HG03025 (cell line): Measurements from ENCODE around the gene PTGDS.

Experiments used
- ATAC-seq: cut with Tn5 transposase; IDR thresholded peaks from one replicate; pipeline ENCODE4 v1.9.1; 2021; ENCODE audit warnings: mild to moderate bottlenecking, moderate library complexity; ENCODE audit not compliant: unreplicated experiment, low FRiP score

PTGDS gene

GRCh38 chr9:137020771-137021567 lies 43.7 kb downstream of the PTGDS start:
- no peak for ATAC-seq

- no peak for ATAC-seq
Measured at GRCh38 chr9:137021568-137021978, 44.3 kb downstream of the PTGDS start.

GRCh38 chr9:137021979-137022661 lies 44.8 kb downstream of the PTGDS start:
- no peak for ATAC-seq

DNA sequence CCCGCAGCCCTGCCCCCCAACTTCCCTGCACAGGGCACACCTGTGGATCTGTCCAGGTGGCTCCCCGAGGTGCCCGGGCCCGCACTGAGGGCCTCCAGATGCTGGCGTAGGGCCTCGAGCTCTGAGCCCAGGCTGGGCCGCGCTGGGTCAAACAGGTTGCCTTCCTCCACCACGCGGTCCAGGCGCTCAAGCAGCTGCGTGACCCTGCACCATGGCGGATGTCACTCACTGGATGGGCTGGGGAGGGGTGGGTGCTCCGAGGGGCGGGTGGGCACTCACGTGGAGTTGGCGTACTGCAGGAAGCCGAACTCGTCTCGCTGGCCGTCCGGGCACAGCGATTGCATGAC lies 45.3 kb downstream of the PTGDS start:
- ATAC-seq: no peak

DNA sequence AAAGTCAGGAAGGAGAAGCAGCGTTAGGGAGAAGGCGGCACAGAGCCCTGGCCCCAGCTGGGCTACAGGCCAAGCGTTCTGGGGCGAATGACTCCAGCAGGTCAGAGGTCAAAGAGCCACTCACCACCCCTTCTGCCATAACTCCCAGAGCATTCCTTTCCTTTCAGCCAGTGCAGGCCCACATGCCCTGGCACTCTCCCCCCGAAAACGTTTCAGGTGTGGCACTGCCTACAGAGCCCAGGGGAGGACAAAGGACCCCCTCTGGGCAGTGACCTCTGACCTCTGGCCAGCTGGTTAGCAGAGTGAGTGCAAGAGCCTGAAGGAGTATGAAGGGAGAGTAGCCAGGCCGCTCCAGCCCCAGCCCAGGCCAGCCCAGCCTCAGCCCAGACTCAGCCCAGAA lies 45.9 kb downstream of the PTGDS start:
- no peak for ATAC-seq

DNA sequence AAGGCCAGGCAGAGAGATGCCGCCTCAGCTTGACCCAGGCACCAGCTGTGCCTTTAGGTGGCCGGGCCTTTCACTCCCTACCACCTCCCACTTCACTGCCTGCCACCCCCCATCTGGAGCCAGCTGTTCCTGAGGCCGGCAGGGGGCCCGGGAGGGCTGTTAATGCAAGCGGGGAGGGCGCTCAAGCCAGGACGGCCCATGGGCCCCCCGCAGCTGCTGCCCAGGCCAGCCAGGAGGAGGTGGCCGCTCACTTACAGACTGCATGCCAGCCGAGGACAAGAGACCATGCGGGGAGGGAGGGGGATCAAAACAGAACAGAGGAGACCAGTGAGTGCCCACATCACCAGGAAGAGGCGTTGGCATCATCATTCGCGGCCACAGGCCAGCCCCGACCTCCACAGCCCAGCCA lies 46.3 kb downstream of the PTGDS start:
- no peak for ATAC-seq

DNA sequence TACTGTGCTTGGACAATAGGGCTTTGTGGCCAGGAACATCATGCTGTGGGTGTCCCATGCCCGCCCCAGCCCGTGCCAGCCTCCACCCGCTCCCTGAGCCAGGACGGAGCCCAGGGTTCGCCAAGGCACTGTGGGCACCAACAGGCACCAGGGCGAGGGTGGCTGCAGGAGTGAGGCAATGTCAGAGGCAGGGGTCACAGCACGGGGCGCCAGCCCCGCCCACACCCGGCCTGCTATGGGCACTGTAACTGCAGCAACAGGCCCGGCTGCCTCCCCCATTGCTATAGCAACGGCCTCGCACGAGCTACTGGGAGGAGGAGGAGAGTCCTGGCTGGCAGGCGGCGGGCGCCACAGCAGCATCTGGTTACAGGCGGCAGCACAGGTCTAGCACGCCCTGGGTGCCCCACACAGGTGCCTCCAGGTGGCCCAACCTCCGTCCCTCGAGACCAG lies 48.2 kb downstream of the PTGDS start:
- no peak for ATAC-seq

DNA sequence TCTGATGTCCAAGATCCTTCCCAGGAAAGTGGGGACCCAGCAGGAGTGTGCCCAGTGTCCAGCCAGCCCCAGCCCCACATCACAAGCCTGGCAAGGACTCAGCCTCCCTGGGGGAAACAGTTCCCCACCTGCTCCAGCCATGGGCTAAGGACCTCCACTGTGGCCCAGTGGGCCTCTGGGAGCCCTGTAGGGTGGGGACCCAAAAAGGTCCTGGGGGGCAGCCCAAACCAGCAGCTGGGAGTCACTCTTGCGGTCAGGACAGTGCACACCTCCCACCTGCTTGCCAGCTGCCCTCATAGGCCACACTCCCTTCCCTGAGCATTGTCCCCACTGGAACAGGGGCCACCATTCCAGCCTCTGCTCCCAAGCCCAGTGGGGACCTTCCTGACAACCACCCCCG lies 49.1 kb downstream of the PTGDS start:
- ATAC-seq: no peak

DNA sequence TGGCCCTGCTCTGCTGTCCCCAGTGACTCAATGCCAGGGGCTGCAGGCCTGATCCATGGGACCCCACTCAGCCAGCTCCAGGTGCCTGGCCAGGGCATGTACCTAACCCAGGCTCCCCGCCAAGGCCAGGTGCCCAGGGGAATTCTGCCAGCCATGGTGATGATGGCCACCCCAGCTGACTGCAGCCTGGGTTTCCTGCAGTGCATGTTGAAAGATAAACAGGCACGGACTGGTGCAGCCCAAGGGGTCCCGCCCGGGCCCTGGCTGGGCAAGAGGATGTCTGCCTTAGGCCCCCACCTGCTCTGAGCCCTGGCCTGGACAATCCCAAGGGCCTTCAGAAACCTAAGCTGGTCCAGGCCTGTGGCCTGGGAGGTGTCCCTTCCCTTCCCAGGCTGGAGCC lies 49.5 kb downstream of the PTGDS start:
- ATAC-seq: no peak

DNA sequence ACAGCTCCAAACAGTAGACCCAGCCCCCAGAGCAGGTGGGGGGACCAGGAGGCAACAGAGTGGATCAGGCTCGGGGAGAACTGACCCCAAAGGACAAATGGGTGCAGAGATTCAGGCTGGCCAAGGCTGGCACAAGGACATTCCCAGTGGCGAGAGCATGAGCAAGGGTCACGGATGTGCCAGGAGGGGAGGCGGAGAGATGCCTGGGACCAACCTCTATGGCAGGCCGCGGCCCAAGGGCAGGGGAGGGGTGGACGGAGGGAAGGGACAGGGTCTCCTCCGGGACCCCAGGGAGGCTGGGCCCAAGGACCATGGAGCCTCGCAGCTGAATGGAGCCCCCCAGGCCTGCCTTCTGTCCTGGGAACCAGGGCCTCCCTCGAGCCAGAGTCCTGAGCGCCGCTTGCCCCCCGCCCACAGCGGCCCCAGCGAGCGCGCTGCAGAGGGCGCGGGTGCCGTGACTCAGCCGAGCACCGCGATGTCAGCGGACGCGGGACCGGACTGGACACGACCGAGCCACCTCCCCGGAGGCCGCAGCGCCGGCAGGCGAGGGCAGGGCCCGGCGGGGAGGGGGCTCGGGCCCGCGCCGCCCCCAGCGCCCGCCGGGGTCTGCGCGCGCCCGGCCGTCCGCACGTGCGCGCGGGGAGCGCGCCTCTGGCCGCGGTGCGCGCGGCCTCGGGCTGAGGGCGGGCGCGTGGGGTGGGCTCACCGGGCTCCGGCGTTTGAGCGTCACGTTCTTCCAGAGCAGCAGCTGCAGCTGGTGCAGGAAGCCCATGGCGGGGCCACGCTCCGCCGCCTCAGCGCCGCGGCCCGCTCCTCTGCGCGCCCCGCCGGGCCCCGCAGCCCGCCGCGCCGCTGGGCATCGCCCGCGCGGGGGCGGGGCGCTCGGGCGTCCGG lies 50.3 kb downstream of the PTGDS start, which contains the start of gene ABCA2:
ABCA2 (minus strand) TSS at position 869 of the 894 bp plus-strand sequence; CDS start at position 772, 97 bp downstream.
- ATAC-seq: no peak

DNA sequence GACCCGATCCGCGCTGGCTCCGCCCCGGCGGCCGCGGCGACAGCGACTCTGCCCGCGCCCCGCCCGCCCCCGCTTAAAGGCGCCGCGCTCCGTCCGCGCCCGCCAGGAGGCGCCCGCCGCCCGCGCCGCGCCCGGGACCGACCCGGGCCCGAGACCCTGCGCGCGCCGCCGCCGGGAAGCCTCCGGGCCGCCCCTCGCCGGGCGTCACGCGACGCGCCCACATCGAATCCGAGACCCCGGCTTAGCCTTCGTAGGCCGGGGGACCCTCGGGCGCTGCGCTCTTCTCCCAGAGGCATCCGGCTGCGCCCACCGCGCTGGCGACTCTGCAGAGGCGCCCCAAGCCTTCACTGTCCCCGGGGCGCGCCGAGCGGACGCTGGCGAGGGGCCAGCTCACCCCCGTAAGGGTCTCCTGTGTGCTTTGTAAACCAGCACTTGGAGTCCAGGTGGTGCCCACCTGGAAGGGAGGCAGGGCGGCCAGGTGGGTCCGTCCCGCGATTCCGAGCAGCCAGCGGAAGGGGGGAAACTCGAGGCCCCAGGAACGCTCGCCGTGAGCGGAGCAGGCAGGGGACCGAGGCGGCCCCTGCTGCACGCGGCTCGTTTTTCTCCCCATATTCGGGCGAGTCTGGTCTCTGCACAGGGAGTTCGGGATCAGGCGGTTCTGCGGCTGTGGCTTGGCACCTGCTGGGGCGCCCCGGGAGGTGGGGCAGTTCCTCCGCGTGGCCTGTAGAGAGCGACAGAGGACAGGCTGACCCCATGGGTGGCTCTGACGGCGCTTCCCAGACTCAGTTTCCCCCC lies 51.2 kb downstream of the PTGDS start:
- ATAC-seq: no peak

DNA sequence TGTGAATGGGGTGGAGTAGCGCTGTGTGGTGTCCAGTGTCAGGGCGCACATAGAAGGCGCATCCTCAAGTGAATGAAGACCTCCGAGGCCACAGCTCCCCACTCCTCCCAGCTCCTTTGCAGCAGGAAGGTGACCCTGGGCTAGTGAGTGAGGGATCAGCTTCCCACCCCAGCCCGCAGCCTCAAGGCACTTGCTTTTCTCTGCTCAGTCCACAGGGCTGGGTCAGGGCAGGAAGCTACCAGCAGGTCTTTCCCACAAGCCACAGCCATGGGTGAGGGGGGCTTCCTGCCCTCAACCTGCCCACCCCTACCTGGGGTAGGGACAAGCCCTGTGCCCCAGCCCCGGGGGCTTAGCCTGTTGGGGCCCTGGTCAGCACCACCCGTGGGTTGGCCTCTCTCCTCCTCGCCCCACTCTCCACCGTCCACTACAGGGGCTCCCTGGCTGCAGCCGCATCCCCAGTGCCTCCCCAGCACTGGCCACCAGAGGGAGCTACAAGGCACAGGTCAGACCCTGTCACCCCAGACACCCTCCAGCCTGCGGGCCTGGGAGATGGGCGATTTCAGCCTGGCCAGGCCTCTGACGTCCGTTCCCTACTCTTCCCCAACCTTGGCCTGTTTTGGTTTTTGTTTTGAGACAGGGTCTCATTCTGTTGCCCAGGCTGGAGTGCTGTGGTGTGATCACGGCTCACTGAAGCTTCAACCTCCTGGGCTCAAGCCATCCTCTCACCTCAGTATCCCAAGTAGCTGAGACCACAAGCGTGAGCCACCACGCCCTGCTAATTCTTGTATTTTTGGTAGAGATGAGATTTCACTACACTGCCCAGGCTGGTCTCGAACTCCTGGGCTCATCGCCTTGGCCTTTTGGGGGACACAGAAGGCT lies 52.0 kb downstream of the PTGDS start:
- ATAC-seq: no peak

GRCh38 chr9:137030006-137030405 lies 52.7 kb downstream of the PTGDS start:
- ATAC-seq: no peak

DNA sequence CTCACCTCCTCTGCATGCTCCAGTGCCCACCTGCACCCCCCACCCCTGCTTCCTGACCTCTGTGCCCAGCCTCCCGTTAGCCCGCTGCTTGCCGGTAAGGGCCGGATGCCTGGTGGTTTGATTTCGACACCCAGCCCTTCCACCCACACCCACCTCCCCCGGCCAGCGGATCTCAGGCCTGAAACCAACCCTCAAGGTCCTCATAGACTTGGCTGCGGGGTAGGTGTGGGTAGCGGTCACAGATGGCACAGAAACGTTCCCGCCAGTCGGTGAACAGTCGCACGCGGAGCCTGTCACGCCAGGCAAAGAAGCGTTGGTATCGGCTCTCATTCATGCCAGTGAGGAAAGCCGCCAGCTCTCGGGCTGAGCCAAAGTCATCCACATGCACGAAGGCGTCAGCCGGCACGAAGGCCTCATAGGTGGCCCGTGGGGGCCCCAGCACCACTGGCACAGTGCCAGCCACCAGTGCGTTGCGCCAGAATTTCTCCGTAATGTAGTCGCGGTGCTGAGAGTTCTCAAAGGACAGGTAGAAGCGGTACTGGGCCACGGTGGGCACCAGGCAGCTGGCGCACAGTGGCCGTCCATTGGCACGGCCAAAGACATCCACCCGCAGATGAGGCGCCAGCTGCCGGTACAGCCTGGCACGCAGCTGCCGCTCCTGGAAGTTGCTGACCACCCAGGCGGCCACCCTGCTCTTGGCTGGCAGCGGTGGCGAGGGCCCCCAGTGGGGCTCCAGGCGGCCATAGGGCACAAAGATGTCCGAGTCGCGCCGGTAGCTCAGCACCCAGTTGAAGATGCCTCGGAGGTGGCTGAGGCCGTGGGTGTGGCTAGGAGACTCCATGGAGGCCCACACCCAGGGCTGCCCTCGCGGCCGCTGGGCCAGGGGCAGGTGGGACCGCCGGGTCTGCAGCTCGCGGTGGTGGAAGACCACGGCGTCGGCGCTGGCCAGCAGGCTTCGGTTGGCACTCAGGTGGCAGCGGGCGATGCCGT lies 53.5 kb downstream of the PTGDS start:
- ATAC-seq: no peak
